Suppressor macrophage (primary cell): ENCODE results near the gene YLPM1.

Experiments
- DNase-seq, 4 experiments: peaks; one replicate each; pipeline ENCODE4 v3.0.0-alpha.2; 2020 to 2022

The YLPM1 gene

DNA sequence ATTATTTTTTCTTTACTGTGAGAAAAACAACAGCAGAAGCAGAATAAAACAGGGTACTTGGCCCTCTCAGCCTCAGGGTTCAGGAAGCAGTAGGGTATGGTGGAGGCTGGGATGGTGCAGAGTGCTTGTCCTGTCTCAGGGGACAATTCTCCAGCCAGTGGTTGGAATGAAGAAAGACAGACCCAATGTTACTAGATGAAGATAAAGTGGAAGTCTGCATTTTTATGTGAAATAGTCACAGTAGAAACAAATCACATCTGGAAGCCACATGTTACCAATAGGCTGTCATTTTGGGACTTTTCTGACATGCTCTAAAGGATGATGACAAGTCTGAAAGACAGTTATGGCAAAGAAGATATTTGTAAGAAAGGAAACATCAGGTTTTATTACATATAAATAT, 80.5 kb downstream of the YLPM1 start:
- no peak for DNase-seq

DNA sequence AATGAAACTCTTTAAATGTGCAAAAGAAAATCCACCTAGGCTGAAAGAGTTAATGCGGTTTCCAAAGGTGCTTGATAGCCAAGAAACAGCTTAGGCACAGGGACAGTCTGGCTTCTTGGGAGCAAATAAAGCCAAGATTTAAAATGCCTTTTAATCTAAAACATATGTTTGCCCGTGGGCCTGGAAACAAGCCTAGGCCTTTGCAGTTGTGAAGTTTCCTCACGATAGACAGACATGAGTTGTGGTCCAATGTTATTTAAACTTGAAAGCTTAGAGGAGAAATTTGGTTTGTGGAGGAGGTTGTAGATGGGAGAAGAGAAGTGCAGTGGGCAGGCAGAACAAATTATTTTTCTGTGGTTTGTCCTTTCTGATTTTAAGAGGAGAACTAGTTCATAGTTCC, 83.1 kb downstream of the YLPM1 start:
- DNase-seq, result no peak

DNA sequence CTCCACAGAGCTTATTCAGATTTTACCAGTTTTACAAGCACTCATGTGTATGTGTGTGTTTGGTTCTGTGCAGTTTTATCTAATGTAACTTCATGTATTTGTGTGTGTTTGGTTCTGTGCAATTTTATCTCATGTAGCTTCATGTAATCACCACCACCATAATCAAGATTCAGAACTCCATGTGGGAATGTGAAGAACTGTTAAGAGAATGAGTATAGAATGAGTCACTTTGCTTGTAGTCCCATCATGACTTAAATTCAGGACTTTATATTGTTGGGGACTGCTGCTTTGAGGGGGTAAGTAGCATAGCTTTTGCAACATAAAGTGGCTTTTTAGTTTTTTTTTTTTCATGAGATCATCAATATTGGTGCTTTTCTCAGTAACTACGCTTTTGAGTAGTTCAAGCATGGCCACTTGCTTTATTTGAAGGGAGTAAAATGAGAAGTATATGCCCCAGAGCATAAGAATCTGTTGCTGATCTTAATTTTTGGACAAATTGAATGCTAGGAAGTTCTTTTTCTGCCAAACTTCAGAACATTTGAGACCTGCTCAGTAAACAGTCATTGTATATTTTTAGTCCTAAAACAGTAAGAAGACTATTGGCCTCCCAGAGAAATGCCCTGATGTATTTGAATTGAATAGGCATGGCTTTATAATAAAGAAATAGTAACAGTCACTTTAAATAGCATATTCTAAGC, 84.0 kb downstream of the YLPM1 start:
- DNase-seq, result no peak

DNA sequence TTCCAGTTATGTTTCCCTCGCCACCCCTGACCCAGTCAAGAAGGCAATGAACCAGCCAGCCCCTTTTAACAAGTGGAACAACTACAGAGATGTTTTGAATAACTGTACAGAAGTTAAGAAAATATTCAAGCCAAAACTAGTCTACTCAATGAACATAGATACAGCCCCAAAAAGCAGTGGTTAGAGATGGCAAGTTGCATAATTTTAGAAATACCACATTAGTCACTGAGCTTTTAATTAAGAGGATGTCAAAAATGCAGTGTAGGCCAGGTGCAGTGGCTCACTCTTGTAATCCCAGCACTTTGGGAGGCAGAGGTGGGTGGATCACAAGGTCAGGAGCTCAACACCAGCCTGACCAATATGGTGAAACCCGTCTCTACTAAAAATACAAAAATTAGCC, 85.7 kb downstream of the YLPM1 start:
- DNase-seq, result no peak

DNA sequence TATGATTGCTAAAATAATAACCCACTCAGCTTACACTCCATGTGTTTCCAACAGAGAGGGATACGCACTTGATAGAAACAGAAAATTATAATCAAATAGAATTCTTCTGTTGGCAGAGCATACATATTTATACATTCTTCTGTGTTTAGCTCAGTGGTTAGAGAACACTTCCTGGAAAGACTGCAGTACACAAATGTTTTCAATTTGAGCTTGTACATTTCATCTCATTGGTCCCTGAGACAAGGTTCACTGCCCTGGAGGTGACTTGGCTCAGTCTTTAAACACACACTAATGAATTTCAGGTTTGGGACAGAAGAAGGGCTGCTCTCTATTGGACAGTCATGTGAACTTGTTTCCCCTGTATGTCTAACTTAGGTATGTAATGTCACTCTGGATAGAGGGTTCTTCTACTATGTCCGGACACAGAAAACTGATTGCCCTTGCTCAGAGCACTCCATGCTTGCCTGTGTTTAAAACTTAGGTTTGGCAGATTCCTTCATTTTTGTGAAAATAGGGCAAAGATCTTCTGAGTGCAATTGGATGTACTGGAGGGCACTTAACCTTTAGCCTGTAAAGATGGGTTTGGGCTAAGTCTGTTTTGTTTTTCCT, 89.9 kb downstream of the YLPM1 start:
- no peak for DNase-seq

DNA sequence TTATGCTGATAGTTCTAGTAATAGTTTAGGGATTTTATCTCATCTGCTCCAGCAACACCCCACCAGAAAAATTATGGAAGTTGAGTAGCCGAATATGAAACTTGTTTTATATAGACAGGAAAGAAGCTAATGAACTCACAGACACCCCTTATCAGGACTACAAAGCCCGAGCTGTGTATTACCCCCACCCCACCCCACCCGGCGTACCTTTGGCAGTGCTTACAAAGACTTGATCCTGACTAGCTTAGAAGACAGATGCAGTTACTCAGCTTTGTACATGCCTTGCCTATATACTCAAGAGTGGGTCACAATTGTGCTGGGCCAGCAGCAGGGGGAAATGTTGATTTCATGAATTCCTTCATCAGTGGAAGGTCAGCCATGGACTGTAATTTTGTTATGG, 90.5 kb downstream of the YLPM1 start:
- no peak for DNase-seq

DNA sequence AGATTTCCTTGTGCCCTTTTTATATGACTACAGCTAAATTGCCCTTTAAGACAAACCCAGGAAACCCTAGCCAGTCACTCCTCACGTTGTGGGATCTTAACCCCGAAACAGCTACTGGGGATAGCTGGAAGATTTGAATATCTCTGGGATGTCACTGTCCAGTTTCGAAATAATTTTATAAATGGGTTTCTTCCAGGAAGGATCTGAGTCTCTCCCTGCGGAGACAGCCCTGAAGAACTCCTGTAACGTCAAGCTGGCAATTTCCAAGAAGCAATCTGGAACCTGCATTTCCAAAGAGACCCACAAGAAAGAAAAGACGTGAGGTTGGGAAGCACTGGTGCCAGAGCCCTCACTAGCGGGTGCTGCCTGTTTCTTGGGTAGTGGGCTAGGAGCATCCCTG, 91.9 kb downstream of the YLPM1 start:
- no peak for DNase-seq

DNA sequence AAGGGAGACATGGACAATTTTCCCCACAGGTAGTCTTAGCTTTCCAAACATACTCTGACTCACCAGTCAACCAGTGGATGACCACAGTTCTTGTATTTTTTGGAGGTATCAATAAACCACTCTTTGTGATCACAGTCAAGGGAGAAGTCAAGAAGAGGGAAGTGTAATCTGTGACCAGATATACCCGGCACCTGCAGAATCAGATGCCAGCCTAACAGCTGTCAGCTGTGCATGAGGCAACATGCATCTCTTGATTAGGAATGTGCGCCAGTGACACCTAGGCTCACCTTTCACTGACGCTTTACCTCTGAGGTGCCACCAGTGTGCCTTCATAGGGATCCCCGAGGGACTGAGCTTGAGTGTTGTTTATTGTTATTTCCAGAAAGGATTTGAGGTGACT, 92.8 kb downstream of the YLPM1 start:
- DNase-seq, result no peak

DNA sequence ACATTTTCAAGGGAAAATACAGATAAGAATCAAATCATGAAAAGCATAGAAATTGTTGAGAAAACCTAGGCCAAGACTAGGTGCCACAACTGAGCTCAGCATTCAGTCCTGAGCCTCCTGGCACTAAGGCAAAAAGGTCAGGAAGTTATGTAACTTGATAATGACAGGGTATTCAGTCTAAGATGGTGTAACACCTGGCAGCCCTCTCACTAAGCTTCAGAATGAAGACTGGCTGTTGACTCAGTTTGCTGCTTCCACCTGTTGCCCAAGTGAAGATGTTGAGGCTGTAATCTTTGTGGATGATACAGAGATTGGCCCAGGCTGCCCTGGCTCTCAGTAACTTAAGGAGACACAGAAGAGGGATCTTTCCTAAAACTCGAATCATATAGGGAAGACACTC, 93.2 kb downstream of the YLPM1 start:
- DNase-seq, result no peak

DNA sequence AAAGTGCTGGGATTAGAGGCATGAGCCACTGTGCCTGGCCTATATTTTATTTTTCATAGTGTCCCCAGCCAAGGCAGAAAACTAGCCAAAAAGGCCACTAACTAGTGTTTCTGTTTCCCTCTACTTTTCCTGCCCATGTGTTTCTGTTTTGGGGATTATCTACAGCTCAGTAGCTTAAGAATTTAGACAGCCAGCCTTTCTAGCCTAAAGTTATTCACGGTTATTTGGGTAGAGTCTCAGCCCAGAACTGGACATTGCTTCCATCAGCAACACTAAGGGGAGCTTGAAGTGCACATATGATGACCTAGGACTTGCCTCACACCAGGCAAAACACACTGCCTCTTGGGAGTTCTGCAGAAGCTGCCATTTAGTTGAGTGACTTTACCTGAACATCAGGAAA, 94.9 kb downstream of the YLPM1 start:
- DNase-seq, result no peak

DNA sequence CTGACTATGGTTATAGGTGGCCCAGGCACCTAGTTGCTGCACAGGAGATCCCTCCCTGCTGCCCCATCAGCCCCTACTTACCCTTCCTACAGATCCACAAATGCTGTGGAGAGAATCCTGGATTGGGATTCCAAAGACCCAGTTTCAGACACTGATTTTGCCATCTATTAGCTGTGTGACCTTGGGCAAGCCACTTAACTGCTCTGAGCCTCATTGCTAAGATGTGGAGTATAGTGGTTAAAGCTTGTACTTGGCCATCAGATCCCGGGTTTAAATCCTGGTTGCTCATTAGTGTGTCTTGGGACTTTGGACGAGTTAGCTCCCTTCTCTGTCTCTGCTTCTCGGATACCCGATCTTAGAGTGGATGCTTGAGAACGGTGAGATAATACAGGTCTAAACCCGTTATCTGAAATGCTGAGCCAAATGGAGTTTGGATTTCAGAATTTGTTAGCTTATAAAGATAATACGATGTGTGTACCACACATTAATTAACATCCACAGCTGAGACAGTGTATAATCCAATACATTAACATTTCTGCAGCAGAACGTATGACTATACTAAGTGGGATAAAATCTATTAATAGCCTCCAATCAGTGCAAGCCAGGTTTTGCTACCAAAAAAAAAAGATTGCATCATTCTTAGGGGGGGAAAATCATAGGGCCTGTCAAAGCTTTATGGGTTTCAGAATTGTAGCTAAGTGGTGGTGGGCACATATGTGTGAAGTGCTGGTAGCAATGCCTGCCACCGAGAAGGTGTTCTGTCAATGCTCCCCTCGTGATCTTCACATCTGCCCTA, 96.8 kb downstream of the YLPM1 start:
- no peak for DNase-seq

DNA sequence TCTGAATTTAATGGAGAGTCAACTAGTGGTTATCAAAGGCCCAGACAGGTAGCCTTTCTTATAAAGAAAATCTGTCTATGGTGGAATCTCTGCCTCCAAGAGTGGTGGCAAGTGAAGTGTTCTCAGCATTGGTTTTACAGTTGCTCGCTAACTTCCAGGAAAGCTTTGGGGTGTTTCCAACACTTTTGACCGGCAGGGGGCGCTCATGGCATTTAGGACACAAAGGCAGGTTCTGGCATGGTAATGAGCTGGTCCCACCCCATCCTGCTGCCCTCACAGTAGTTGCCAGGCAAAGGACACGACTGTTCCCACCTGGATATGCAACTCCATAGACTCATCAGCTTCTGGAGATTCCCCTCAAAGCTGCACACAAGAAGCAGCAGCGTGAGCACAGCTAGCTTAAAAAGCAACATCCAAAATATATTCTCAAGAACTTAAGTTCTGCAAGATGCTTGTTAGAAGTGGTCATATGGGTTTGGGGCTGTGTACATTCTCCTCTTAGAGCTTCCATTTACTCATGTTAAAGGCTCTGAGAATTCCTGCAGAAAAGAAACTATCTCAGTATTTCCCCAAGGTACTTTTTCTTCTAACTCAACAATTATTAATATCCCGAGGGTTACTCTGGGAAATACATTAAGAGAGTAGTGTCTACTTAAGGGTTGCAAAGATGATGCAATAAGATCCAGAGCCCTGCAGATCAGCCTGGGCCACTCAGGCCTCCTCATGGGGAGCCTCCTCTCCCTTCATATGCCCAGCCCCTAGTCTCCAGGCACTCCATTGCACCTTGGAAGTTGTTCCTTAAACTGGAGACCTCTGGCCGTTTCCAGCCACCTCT, 98.0 kb downstream of the YLPM1 start:
- DNase-seq, result peak; percentile 87 to 95 (median 94)

DNA sequence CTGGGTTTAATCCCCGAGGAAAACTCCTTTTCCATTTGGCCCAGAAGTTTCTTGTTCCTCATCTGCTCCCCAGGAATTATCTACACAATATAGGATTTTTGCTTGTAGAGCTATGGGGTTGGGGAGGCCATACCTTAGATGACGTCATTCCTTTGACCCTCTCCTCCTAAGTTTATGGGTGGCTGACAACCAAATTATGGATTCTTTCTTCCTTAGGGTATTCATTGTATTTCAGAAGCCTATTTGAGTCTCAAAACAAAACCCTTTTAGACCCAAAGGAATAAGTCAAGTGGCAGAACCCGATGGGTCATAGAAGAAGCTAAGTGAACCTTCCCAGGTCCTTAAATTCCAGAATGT, 98.6 kb downstream of the YLPM1 start:
- DNase-seq, result no peak

DNA sequence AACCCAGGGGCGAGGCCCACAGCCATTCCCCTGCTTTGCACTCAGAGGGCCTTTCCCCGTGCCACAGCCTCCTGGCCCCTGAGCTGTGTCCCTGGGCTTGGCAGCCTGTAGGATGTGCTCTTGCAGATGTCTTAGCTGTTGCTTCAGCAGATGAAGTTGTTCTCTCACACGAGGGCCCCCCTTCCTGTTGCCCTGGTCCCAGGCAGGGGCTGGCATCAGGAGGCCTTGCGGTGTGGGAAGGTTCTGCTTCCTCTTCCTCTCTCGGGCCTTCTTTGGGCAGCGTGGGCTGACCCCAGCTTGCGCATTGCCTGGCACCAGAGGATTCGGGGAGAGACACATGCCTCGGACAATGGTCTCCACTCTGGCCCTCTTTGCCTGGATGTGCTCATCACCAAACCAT, 100.2 kb downstream of the YLPM1 start:
- peak; percentile 90 to 96 (median 95) for DNase-seq

DNA sequence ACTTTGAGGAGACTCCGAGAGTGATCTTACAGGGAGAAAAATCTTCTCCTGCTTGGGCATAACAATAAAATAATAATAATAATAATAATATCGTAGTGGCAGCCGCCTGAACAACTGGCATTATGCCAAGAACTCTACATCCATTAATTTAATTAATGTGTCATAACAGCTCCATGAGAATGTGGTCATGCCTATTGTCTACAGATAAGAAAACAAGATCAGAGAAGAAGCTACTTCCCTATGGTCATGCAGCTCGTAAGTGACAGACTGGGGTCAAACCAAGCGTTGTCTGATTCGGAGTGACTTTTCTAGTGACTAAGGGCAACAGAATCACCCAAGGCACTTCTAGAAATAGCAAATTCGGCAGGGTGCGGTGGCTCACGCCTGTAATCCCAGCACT, 101.1 kb downstream of the YLPM1 start:
- peak; percentile 38 to 70 (median 56) for DNase-seq

DNA sequence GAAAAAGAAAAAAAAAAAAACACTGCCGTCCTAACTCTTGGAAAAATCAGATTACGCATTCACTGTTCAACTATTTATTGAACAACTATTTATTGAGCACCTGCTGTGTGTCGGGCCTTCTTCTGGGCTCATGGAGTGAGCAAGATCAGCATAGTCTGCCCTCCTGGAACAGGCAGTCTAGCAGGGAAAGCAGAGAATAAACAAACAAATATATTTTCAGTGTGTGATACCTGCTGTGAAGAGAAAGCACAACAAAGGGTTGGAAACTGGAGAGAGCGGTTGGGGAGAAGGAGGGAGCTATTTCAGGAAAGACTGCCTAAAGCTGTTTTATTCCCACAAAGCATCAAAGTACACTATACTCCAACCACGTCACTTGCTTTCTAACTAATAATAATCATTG, 102.0 kb downstream of the YLPM1 start:
- DNase-seq, result no peak

DNA sequence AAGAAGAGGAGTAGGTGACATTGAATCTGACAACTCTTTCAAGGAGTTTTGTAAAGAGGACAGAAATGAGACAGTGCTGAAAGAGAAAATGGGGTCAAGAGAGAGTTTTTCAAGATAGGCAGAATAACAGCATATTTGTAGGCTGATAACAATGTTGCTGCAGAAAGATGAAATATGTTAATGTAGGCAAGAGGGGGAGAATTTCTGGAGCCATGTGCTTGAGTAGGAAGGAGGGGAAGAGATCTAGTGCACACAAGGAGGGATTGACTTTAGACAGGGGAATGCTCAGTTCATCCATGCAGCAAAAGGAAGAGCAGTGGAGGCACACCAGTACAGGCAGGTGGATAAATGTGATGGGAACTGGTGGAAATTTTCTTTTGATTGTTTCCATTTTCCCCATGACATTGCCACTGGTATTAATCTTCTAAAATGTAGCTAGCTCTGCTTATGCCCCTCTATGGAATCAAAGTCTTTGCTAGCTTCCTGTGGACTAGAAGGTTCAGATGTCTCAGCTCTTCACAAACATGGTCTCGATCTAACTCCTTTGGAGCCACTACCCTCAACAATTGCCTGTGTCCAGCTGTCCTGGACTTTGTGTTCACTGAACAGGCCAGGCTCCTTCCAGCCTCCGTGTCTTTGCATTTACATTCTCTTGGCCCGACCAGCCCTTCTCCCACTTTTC, 103.7 kb downstream of the YLPM1 start:
- DNase-seq, result no peak

DNA sequence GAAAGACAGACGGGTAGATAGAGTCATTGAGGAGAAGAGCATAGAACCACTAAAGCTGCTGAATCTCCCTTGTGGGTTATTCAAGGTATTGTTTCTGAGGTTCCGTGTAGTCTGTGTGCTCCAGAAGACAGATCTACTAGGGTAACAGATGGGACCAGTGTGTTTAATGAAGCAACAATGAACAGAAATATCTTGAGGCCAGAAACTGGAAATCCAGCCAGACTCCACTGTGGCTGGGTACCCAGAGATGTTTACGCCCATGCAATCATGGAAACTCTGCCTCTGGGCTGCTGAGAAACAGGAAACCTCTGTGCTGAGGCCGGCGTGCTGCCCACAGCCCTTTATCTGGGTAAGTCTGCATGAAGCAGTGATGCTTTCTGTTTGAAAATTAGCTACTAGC, 104.6 kb downstream of the YLPM1 start:
- peak; percentile 51 to 74 (median 62) for DNase-seq

DNA sequence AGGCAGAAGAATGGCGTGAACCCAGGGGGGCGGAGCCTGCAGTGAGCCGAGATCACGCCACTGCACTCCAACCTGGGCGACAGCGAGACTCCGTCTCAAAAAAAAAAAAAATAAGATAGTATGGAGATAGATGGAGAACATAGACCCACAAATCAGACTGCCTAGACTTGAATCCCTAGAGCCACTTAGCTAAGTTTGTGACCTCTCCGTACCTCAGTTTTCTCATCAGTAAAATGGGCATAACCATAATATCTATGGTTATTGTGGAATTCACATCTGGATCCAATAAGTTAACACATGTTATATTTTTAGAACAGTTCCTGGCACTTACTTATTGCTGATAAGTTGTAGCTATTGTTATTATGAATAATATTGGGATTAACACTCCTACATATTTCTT, 105.6 kb downstream of the YLPM1 start:
- no peak for DNase-seq

DNA sequence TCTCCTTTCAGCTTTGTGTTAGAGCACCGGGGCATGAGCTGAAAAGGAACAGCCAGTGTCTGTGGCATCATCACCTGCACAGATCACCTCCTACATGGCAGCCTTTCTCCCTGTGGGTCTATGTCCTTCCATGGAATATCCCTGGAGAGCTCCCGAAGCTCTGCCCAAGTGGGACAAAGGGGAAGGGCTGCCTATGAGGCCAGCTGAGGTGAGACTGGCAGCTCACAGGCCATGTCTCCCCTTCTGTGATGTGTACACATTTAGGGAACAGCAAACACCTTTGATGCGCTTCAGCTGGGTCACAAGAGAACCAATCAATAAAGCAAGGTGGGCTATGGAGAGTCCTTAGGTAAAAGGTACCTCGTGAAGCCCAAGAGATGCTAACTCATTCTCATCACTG, 108.7 kb downstream of the YLPM1 start:
- no peak for DNase-seq

DNA sequence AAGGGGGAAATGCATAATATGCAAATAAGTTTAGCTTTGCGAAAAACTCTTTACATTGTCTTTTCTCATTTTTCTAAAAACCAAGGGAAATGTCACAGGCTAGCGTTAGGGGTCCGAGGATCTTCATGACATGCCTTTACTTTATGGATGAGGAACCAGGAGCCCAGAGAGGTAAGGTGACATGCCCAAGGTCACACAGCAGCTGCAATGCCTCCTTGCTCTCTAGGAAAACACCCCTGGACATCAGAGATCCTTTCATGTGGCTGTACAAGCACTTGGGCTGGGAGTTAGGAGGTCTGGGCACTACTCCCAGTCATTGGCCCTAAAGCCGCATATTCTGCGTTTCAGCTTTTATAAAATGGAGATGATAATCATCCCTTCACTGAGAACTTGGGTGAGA, 112.1 kb downstream of the YLPM1 start:
- no peak for DNase-seq
